Posterior vena cava (tissue), 2 donors: Measurements from ENCODE around the gene RFESD. TPM values are rescaled to one million over a fixed set of nuclear protein-coding genes. Genes with fewer than 3 reads are reported as not detected.
"Not testable (repeated sequence)": the region's sequence is repeated elsewhere in the genome, so short reads cannot be mapped to it uniquely, and the experiment has no call there.

Source experiments
- DNase-seq: peaks from one replicate; pipeline ENCODE4 v3.0.0-alpha.2; 2020; ENCODE audit warnings: low spot score
- intact Hi-C, 2 donors: fragments of 100-400 bp; cut with DNase I; formaldehyde crosslinking; loops; one replicate each; pipeline versions ENCODE4 v1.14.1 to v1.14.2; 2022 to 2023
- total RNA-seq, 2 donors: library from RNA; stranded (reverse); fragmentation: NEBNext Ultra II Directional; extraction: Animal tissue kit (Norgen Biotek cat#: 25700); gene quantifications; one replicate each; pipeline ENCODE4 v1.2.1, GENCODE V29; 2021
- donor health status: DM: yes; HTN: yes; CAD: no.
- donor health status: DM: yes; HTN: yes; CAD: no.

The RFESD gene
- total RNA-seq, 2 donors from 2014 or later = 1.1 to 2.0 TPM

GRCh38 chr5:95626701-95627100 lies 19.9 kb upstream of the RFESD start:
- intact Hi-C loops = no loop called here
- no peak for DNase-seq

DNA sequence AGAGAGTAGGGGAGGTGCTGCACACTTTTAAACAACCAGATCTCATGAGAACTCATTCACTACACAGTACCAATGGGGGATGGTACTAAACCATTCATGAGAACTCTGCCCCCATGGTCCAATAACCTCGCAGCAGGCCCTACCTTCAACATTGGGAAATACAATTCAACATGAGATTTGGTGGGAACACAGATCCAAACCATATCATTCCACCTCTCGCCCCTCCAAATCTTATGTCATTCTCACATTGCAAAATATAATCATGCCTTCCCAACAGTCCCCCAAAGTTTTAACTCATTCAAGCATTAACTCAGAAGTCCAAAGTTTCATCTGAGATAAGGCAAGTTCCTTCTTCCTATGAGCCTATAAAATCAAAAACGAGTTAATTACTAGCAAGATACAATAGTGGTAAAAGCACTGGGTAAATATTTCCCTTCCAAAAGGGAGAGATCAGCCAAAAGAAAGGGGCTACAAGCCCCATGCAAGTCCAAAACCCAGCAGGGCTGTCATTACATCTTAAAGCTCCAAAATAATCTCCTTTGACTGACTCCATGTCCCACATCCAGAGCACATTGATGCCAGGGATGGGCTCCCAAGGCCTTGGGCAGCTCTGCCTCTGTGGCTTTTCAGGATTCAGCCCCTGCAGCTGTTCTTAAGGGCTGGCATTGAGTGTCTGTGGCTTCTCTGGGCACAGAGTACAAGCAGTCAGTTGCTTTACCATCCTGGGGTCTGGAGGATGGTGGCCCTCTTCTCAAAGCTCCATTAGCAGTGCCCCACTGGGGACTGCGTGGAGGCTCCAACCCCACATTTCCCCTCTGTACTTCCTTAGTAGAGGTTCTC lies 18.4 kb upstream of the RFESD start:
- DNase-seq = no peak
- intact Hi-C loops = no loop called here

GRCh38 chr5:95628933-95629332 lies 17.6 kb upstream of the RFESD start:
- no peak for DNase-seq
- intact Hi-C loops = no loop called here

GRCh38 chr5:95630394-95630917 lies 16.1 kb upstream of the RFESD start:
- intact Hi-C loops = no loop called here
- DNase-seq = no peak

DNA sequence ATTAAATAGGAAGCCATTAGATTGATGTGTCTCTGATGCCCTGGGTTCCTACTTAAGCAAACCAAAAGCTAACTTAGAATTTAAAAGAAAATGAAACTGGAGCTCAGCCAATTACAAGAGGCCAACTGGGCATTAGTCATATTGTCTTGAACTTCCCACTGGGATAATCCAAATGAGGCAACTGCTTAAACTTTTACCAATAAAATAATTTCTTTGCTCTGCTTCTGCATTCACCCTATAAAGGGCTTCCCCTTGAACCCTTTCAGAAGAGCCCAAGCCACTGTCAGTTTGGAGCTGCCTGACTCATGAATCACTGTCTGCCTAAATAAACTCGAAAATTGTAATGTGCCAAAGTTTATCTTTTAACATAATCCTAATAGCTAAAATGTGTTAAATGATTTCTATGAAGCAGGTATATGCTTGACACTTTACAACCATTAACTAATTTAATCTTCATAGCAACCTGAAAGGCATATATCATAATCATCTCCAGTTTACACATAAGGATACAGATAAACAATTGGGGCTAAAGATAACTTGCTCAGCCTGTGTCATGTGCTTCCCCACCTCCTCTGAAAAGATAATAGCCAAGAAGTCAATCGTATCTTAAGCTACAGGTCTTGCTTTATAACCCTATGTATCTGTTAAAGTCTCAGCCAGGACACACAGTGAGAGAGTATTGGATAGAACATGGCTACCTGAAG lies 15.2 kb upstream of the RFESD start:
- no peak for DNase-seq
- intact Hi-C loops = no loop called here

DNA sequence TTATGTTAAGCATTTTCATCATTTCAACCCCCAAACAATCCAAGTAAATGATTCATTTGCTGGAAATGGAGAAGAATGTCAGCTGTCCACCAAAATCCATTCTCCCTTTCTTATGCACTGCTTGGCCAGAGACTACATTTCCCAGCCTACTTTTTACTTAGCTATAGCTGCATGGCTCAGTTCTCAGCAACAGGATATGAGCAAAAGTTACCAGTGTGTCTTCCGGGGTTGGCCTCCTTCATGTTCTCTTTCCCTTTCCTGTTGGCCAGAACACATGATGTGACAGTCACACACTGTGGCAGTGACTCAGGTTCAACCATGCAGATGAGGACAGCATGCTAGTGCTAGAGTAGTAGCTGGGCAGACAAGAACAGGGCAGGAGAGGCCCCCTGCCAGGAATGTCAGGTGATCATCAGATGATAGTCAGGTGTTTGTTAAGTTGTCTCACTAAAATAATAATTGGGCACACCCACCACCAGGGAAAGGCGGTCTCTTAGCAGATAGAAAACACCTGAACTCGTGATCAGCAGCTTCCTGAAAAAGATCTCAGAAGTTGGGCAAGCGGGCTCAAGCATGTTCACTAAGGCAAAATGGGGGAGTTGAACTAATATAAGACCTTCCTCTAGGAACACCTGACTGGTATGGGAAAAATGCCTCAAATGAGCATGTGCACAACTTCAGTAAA lies 14.4 kb upstream of the RFESD start:
- intact Hi-C loops = no loop called here
- no peak for DNase-seq

DNA sequence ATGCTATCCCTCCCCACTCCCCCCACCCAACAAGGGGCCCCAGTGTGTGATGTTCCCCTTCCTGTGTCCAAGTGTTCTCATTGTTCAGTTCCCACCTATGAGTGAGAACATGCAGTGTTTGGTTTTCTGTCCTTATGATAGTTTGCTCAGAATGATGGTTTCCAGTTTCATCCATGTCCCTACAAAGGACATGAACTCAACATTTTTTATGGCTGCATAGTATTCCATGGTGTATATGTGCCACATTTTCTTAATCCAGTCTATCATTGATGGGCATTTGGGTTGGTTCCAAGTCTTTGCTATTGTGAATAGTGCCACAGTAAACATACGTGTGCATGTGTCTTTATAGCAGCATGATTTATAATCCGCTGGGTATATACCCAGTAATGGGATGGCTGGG lies 13.6 kb upstream of the RFESD start:
- DNase-seq, intact Hi-C loops: not testable (repeated sequence)

GRCh38 chr5:95633671-95634070 lies 12.9 kb upstream of the RFESD start:
- no peak for DNase-seq
- intact Hi-C loops = no loop called here

DNA sequence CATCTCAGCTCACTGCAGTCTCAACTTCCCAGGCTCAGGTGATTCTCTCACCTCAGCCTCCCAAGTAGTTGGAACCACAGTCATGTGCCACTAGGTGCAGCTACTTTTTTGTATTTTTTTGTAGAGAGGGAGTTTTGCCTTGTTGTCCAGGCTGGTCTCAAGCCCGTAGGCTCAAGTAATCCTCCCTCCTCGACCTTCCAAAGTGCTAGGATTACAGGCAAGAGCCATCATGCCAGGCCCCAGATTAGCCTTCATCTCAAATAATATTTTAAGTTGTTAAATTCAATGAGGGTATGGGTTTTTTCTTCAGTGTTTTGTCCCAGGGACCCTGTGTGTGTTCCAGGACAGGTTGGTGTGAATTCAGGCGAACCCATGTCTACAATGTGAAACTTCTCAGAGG lies 12.5 kb upstream of the RFESD start:
- intact Hi-C loops = no loop called here
- no peak for DNase-seq

DNA sequence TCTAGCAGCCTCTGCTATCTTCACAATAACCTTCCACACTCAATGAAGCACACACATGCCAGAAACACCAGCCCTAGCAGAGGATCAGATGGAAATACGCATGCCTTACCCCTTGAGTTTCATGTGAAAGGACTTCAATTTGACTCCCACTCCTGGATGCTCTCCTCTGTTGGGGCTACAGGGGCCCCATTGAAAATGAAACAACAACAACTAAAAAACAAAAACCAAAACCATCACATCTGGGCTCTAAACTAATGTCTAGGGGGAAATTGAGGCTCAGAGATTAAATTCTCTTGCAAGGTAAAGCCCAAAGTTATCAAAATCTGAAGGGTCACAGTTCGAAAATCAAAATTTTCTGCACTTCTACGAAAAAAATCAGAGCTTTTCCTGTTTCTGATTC lies 7.9 kb upstream of the RFESD start:
- intact Hi-C loops = no loop called here

GRCh38 chr5:95641741-95642220 lies 4.8 kb upstream of the RFESD start:
- intact Hi-C loops = loop anchor here in 1 of 2 donors (10.0 kb wide), 1 partner anchor 203 kb away; no protein-coding TSS in a partner anchor
- no peak for DNase-seq

More for the DNA sequence above, 7.9 kb upstream of the RFESD start:
- no peak for DNase-seq

- intact Hi-C loops = loop anchor here in 1 of 2 donors (10.0 kb wide), 1 partner anchor 202 kb away; no protein-coding TSS in a partner anchor
- DNase-seq = no peak
Measured at GRCh38 chr5:95643152-95643551, 3.4 kb upstream of the RFESD start.

DNA sequence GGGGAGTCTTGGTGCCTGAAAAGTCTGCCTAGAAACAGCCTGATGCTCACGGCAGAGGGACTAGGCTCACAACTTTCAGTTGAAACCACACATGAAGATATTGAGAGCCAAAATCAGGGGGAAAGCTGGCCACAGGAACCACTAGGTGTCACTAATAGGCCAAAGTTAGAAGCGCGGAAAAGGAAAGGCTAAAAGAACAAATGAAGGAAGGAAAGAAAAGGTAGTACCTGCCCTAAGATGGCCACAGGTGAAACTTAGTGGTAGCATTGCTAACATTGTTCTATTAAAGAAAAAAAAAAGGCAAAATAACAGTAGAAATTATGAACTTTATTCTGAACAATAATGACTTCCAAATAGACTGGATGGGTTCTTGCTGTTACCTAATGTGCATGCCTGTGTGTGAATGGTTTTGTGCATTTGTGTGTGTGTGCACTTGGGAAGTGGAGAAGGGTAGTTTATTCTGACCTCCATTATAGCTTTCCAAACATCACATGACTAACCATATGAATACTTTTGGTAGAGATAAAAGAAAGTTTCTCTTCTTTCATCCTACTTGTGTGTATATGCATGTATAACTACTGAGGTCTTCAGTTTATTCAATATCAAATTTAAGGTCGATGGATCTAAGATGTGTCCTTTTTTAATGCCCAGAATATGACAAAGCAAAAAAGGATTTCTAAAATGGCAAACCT lies 2.1 kb upstream of the RFESD start:
- intact Hi-C loops = loop anchor here in 1 of 2 donors (10.0 kb wide), 1 partner anchor 200 kb away; no protein-coding TSS in a partner anchor
- no peak for DNase-seq

DNA sequence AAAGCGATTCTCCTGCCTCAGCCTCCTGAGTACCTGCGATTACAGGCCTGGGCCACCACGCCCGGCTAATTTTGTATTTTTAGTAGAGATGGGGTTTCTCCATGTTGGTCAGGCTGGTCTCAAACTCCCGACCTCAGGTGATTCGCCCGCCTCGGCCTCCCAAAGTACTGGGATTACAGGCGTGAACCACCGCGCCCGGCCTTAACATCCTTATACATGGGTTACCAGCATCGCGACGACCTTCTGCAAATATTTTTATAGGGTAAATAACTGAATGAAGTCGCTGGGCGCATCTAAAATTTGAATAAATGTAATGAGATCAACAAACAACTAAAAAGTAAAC lies 380 bp upstream of the RFESD start:
- not testable (repeated sequence) for DNase-seq
- intact Hi-C loops = loop anchor here in 1 of 2 donors (10.0 kb wide), 1 partner anchor 199 kb away; no protein-coding TSS in a partner anchor

DNA sequence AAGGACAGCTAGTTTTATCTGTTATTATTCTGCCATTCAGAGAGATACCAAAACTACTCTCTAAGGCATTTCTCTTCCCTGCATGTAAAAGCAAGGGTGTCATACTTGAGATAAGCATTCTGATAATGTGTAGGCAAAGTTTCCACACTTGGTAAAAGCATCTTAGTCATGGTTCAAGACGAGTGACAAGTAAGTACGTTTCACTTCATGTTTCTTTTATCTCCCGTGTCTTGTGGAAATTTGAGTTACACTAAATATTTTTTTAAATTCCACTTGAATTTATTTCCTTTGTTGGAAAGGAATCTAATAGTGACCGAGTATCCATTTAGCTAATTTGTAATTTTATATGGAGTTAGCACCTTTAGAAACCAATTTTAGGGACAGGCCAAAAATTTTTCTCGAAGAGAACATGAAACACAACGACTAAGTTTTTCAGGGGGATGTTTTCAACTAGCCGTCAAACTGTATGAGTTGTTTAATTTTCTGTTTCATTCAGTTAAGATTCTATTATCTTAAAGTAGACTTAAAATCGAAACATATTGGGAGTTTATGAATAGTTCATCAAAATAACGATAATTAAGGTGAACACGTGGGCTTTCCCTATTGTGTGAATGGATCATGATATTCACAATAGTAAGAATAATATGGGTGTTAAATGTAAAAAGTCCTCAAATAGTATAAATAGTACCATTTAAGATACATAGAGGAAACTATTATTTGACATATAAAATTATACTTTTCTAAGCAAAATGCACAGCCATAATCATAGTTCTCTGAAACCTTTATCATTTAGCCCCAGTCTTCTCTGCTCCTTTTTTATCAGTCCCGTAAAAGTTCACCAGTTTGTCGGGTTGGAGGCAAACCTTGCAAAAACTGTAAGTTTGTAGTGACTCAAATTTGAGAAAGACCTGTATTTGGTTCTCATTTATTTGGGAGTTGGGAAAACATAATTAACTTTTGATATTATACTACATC lies 1.6 kb downstream of the RFESD start:
- no peak for DNase-seq
- intact Hi-C loops = loop anchor here in 1 of 2 donors (10.0 kb wide), 1 partner anchor 197 kb away; no protein-coding TSS in a partner anchor

DNA sequence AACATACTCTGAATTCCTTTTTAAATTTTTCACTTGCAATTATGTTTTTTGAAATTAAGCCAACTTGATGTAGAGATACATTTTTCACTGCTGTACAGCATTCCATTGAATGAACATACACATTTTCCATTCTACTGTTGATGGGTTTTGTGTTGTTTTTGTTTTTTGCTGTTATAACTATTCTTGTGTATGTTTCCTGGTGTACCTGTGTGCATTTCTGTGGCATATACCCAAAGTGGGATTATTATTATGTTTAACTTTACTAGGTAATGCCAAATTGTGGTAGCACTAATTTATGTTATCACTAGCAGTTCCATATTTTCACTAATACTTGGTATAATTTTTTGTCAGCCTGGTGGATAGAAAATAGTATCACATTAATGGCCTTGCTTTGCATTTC lies 2.7 kb downstream of the RFESD start:
- intact Hi-C loops = loop anchor here in 1 of 2 donors (10.0 kb wide), 1 partner anchor 196 kb away; no protein-coding TSS in a partner anchor
- DNase-seq = no peak

GRCh38 chr5:95649842-95650620 lies 3.5 kb downstream of the RFESD start:
- no peak for DNase-seq
- intact Hi-C loops = loop anchor here (10.0 kb wide), 1 partner anchor 195 kb away; no protein-coding TSS in a partner anchor
